RCC 7860 (cell line): ENCODE measurements around the gene ASCC1.

Experiments used
- DNase-seq: peaks from one replicate; pipeline ENCODE4 v3.0.0-alpha.2; 2015; ENCODE audit warnings: low spot score
- FAIRE-seq: peaks from 2 replicates; lab custom pipeline; 2012; peaks lifted over from hg19 to GRCh38; lab: Jason Lieb, UNC

Gene ASCC1

GRCh38 chr10:72069751-72070526 lies 146.1 kb downstream of the ASCC1 start:
- FAIRE-seq (no peak), DNase-seq (no peak)

GRCh38 chr10:72068901-72069446 lies 147.1 kb downstream of the ASCC1 start:
- FAIRE-seq = no peak
- DNase-seq = no peak

GRCh38 chr10:72068126-72068765 lies 147.8 kb downstream of the ASCC1 start:
- DNase-seq (no peak), FAIRE-seq (no peak)

- DNase-seq = no peak
- no peak for FAIRE-seq
Observed at GRCh38 chr10:72067463-72068125, 148.5 kb downstream of the ASCC1 start.

- FAIRE-seq (no peak), DNase-seq (no peak)
Observed at GRCh38 chr10:72066318-72067284, 149.5 kb downstream of the ASCC1 start.

GRCh38 chr10:72065439-72066025 lies 150.5 kb downstream of the ASCC1 start:
- no peak for DNase-seq
- FAIRE-seq = no peak

GRCh38 chr10:72063703-72064391 lies 152.2 kb downstream of the ASCC1 start:
- no peak for DNase-seq
- no peak for FAIRE-seq

- FAIRE-seq (no peak), DNase-seq (no peak)
Observed at GRCh38 chr10:72062832-72063702, 153.0 kb downstream of the ASCC1 start.

- DNase-seq (no peak), FAIRE-seq (no peak)
Observed at GRCh38 chr10:72062382-72062781, 153.7 kb downstream of the ASCC1 start.

GRCh38 chr10:72061930-72062329 lies 154.1 kb downstream of the ASCC1 start:
- no peak for FAIRE-seq
- DNase-seq = no peak

GRCh38 chr10:72061491-72061890 lies 154.6 kb downstream of the ASCC1 start:
- FAIRE-seq = no peak
- DNase-seq = no peak

GRCh38 chr10:72059843-72060822 lies 155.9 kb downstream of the ASCC1 start:
- no peak for DNase-seq
- FAIRE-seq = no peak

- FAIRE-seq (no peak), DNase-seq (no peak)
Observed at GRCh38 chr10:72058989-72059842, 156.9 kb downstream of the ASCC1 start.

GRCh38 chr10:72058347-72058898 lies 157.7 kb downstream of the ASCC1 start:
- DNase-seq (no peak), FAIRE-seq (no peak)

GRCh38 chr10:72056932-72057751 lies 158.9 kb downstream of the ASCC1 start:
- DNase-seq (no peak), FAIRE-seq (no peak)
